Glomerular endothelial cell (primary cell): ENCODE data around the gene OS9. TPM values are rescaled to one million over a fixed set of nuclear protein-coding genes. Genes with fewer than 3 reads are reported as not detected.
"Not testable (repeated sequence)": the region's sequence is repeated elsewhere in the genome, so short reads cannot be mapped to it uniquely, and the experiment has no call there.

Experiments
- DNase-seq: peaks from one replicate; pipeline ENCODE4 v3.0.0-alpha.2; 2011; ENCODE audit warnings: low read depth, low spot score; ENCODE audit errors: extremely low read depth
- total RNA-seq: library from RNA; depleted of rRNA; stranded (reverse); fragments of >200 nt; gene quantifications from 2 replicates; pipeline ENCODE4 v1.2.3, GENCODE V29; 2015

OS9 gene
- total RNA-seq, 1 donor from 2014 or later, result 260 TPM

GRCh38 chr12:57693317-57693658 is 644 bp upstream of the OS9 start:
- no peak for DNase-seq

GRCh38 chr12:57694459-57695019 is 607 bp downstream of the OS9 start:
- DNase-seq, result peak; percentile 18

- no peak for DNase-seq
Observed at GRCh38 chr12:57695770-57696432, 2.0 kb downstream of the OS9 start.

- DNase-seq, result no peak
Observed at GRCh38 chr12:57697076-57697475, 3.1 kb downstream of the OS9 start.

GRCh38 chr12:57698414-57698813 is 4.5 kb downstream of the OS9 start:
- no peak for DNase-seq

- DNase-seq, result no peak
Observed at GRCh38 chr12:57700317-57700716, 6.4 kb downstream of the OS9 start.

- DNase-seq, result no peak
Observed at GRCh38 chr12:57707250-57707649, 13.3 kb downstream of the OS9 start.

GRCh38 chr12:57708296-57708695 is 14.4 kb downstream of the OS9 start:
- DNase-seq, result no peak

- no peak for DNase-seq
Observed at GRCh38 chr12:57712701-57713100, 18.8 kb downstream of the OS9 start.

- no peak for DNase-seq
Observed at GRCh38 chr12:57713209-57713608, 19.3 kb downstream of the OS9 start.

GRCh38 chr12:57715036-57715748 is 21.3 kb downstream of the OS9 start:
- DNase-seq, result not testable (repeated sequence)

- DNase-seq, result no peak
Observed at GRCh38 chr12:57715786-57716185, 21.9 kb downstream of the OS9 start.

GRCh38 chr12:57716305-57716704 is 22.4 kb downstream of the OS9 start:
- no peak for DNase-seq

GRCh38 chr12:57717131-57717530 is 23.2 kb downstream of the OS9 start:
- DNase-seq, result no peak

GRCh38 chr12:57717846-57718640 is 24.1 kb downstream of the OS9 start:
- DNase-seq, result no peak

GRCh38 chr12:57718641-57719528 is 25.0 kb downstream of the OS9 start:
- no peak for DNase-seq

- no peak for DNase-seq
Observed at GRCh38 chr12:57719777-57720605, 26.1 kb downstream of the OS9 start.

- DNase-seq, result no peak
Observed at GRCh38 chr12:57720606-57721595, 27.0 kb downstream of the OS9 start.
